ENCODE results near the gene RPL13A.
"Not testable (repeated sequence)": the region's sequence is repeated elsewhere in the genome, so short reads cannot be mapped to it uniquely, and the experiment has no call there.

RPL13A gene

GRCh38 chr19:49458567-49458903 lies 28.9 kb upstream of the RPL13A start:
- DNase-seq: no peak

DNA sequence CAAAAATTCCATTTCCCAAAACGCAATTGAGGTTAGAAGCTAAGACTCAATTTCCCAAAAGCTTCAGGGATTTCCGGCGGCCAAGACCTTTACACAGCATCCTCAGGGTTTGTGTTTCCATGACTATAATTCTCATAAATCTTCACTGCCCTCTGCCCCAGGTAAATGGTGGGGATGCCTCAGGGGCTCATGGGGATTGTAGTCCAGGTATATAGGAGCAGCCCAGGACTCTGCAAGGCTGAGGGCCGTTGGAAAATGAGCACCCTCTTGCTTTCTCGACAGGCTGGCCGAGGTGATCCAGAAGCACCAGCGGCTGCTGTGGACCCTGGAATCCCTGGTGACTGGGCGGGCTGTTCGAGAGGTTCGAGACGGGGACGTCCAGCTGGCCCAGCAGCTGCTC lies 28.0 kb upstream of the RPL13A start:
- no peak for DNase-seq

DNA sequence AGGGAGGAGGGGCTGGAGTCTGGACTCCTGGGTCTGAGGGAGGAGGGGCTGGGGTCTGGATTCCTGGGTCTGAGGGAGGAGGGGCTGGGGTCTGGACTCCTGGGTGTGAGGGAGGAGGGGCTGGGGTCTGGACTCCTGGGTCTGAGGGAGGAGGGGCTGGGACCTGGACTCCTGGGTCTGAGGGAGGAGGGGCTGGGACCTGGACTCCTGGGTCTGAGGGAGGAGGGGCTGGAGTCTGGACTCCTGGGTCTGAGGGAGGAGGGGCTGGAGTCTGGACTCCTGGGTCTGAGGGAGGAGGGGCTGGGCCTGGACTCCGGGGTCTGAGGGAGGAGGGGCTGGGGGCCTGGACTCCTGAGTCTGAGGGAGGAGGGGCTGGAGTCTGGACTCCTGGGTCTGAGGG lies 26.3 kb upstream of the RPL13A start:
- not testable (repeated sequence) for DNase-seq

DNA sequence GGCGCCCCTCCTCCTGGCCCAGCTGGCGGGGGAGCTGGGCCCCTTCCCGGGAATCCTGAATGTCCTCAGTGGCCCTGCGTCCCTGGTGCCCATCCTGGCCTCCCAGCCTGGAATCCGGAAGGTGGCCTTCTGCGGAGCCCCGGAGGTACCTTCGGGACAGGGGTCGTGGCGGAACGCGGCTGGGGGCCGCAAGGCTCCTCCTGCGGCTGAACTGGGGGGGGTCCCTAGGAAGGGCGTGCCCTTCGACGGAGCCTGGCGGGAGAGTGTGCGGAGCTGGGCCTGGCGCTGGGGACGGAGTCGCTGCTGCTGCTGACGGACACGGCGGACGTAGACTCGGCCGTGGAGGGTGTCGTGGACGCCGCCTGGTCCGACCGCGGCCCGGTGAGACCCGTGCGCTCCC lies 25.8 kb upstream of the RPL13A start:
- DNase-seq: no peak

- DNase-seq: no peak
Observed at GRCh38 chr19:49462492-49462891, 24.9 kb upstream of the RPL13A start.

- no peak for DNase-seq
Observed at GRCh38 chr19:49463960-49464740, 23.3 kb upstream of the RPL13A start.

- no peak for DNase-seq
Observed at GRCh38 chr19:49465371-49465770, 22.0 kb upstream of the RPL13A start.

DNA sequence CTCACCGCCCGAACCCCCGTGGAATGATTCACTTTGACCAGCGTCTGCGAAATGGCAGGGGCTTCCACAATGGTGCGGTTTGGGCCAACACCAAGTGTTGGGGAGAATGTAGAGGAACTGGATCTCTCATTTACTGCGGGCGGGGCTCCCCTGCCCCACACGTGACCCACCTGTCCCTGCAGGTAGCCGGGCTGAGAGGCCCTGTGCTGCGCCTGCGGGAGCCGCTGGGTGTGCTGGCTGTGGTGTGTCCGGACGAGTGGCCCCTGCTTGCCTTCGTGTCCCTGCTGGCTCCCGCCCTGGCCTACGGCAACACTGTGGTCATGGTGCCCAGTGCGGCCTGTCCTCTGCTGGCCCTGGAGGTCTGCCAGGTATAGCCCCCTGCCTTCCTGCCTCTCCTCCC lies 19.2 kb upstream of the RPL13A start:
- no peak for DNase-seq

DNA sequence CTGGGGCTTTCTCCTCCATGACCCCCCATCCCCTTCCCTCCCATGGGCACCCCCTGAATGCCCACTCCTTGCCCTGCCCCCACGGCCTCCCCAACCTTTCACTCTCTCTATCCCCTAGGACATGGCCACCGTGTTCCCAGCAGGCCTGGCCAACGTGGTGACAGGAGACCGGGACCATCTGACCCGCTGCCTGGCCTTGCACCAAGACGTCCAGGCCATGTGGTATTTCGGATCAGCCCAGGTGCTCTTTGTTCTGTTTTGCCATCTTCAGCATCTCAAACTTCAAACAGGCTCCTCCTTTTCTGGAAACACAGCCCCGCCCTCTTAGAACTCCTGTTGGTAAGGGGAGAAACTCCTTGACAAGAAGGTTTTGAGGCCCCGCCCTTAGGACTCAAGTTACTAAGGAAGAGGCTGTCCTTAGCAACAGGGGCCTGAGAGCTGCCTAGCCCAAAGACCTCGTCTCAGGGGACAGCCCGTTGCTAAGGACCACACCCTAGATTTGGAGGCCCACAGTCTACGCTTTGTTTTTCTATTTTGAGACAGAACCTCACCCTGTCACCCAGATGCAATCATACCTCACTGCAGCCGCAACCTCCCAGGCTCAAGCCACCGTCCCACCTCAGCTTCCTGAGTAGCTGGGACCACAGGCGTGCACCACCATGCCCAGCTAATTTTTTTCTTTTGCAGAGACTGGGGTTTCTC lies 18.5 kb upstream of the RPL13A start:
- peak in 1 of 2 donors; percentile 44 for DNase-seq

GRCh38 chr19:49469828-49470614 lies 17.4 kb upstream of the RPL13A start:
- DNase-seq: peak; percentile 73 to 91

GRCh38 chr19:49470615-49470978 lies 16.8 kb upstream of the RPL13A start:
- no peak for DNase-seq

- no peak for DNase-seq
Observed at GRCh38 chr19:49472936-49473335, 14.5 kb upstream of the RPL13A start.

- not testable (repeated sequence) for DNase-seq
Observed at GRCh38 chr19:49473501-49473867, 13.9 kb upstream of the RPL13A start.

DNA sequence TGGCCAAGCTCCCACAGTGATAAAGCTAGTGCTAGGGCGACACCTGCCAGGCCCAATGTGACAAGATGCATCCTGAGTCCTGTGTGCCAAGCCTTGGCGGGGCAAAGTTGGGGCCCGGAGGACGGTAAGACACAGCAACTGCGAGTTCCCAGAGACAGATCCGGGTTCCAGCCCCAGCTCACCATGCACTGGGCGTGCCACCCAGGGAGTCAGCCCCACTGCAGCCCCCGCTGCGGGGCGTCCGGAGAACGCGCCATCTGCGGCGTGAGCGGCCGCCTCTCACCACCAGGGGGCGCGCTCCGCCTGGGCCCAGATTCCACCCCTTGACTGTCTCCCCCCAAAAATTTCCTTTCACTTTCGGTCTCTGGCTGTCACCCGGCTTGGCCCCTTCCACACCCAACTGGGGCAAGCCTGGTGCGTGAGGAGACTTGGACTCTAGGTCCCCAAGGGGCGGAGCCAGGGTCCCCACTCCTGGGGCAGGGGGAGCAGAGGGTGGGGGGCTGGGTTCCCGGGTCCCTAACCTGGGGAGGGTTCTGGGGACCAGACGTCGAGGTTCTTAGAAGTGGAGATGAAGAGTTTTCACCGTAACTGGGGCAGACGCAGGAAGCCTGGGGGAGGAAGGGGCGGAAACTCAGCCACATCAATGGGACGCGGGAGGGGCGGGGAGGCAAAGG lies 13.4 kb upstream of the RPL13A start, which contains the start of gene FLT3LG:
Gene FLT3LG (plus strand): TSS at position 348 of the 674 bp plus-strand sequence. CDS start 425 bp downstream, outside the sequence.
- DNase-seq: peak; percentile 69 to 87

GRCh38 chr19:49474542-49474924 lies 12.9 kb upstream of the RPL13A start:
- DNase-seq: no peak

GRCh38 chr19:49475191-49475917 lies 12.1 kb upstream of the RPL13A start:
- no peak for DNase-seq

DNA sequence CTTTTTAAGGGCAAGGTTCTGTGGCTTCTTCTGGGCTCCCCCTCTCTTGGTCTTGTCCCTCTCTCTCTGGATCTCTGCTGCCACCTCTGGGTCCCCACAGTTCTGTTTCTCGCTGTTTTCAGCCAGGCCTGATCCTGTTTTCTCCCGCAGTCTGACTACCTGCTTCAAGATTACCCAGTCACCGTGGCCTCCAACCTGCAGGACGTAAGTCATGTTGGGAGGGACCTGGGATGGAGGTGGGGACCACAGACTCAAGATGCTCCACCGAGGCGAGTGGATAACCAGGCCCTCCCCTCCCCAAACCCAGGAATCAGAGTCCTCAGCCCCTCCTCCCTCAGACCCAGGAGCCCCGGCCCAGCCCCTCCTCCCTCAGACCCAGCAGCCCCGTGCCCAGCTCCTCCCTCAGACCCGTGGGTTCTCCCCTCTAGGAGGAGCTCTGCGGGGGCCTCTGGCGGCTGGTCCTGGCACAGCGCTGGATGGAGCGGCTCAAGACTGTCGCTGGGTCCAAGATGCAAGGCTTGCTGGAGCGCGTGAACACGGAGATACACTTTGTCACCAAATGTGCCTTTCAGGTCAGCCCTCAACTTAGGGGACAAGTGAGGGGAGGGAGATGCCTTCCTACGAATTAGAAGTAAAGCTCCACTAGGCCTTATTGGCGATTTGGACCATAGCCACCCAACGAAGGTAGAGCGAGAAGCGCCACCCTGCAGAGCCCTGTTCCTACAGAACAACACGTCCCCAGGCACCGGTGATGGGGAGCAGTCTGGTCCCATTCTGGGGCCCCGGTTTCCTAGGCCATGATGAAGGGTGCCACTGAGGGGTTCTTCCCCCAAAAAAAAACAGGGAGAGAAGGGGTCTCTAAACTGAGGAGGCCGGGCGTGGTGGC lies 11.2 kb upstream of the RPL13A start:
- DNase-seq: peak in 1 of 2 donors; percentile 45

GRCh38 chr19:49479975-49480628 lies 7.3 kb upstream of the RPL13A start:
- no peak for DNase-seq

- DNase-seq: no peak
Observed at GRCh38 chr19:49481020-49481683, 6.3 kb upstream of the RPL13A start.

DNA sequence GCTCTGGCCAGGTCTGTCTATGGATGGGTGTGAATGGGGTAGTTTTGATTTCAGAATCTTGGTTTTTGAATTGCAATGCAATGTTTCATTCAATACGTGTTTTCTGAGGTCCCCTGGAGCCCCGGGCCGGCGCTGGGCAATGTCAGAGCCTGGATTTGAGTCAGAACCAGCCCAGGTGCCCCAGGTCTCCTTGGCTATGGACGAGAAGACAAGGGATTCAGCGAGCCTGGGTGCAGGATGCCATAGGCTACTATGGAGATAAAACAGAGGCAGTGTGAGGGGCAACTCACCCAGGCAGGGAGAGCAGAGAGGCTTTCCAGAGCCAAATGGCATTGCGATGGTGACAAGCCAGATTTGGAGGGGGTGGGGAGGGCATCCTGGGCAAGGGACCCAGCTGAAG lies 1.2 kb upstream of the RPL13A start:
- no peak for DNase-seq
